ENCODE results near the gene G2E3. TPM values are rescaled to one million over a fixed set of nuclear protein-coding genes. Genes with fewer than 3 reads are reported as not detected.

Gene G2E3
- total RNA-seq, 4 donors from 2014 or later, result 3.3 to 5.4 (median 4.4) TPM

- H3K27ac ChIP-seq, result no peak overlapping the region
- no peak for DNase-seq
- H3K27me3 ChIP-seq, result no peaks in the 10 kb centered on the region
- intact Hi-C loops (cut with DNase I; ENCODE audit: low total_unique reads) (no loop called here), in situ Hi-C loops (cut with MboI; ENCODE audit: low sequenced_read_pairs in 4 of 4) (no loop called here)
- H3K4me1 ChIP-seq, result no peaks in the 10 kb centered on the region
- ATAC-seq, result no peak
- no peak for TF ChIP-seq CTCF (IDR thresholded peaks at IDR 0.05 in 4 of 5, conservative IDR thresholded peaks at IDR 0.05 in 1 of 5)
- TF ChIP-seq POLR2A (IDR thresholded peaks at IDR 0.05), result no peak
- no peak overlapping the region for H3K4me3 ChIP-seq
- H3K9me3 ChIP-seq, result no peaks in the 10 kb centered on the region
- peaks cover 0 to 51% of the 10 kb centered on the region in 2 donors for H3K36me3 ChIP-seq
Observed at GRCh38 chr14:30645600-30645999, 86.6 kb downstream of the G2E3 start.

GRCh38 chr14:30648471-30648870, 89.5 kb downstream of the G2E3 start:
- ATAC-seq (no peak), DNase-seq (no peak)
- Histone ChIP-seq H3K27me3 (no peaks in the 10 kb centered on the region), H3K27ac (no peak overlapping the region), H3K4me3 (no peak overlapping the region), H3K36me3 (peaks cover 0 to 70% of the 10 kb centered on the region in 2 donors), H3K9me3 (no peaks in the 10 kb centered on the region), H3K4me1 (no peaks in the 10 kb centered on the region)
- TF ChIP-seq CTCF (IDR thresholded peaks at IDR 0.05 in 4 of 5, conservative IDR thresholded peaks at IDR 0.05 in 1 of 5) (no peak), POLR2A (IDR thresholded peaks at IDR 0.05) (no peak)
- intact Hi-C loops (cut with DNase I; ENCODE audit: low total_unique reads) (no loop called here), in situ Hi-C loops (cut with MboI; ENCODE audit: low sequenced_read_pairs in 4 of 4) (no loop called here)

DNA sequence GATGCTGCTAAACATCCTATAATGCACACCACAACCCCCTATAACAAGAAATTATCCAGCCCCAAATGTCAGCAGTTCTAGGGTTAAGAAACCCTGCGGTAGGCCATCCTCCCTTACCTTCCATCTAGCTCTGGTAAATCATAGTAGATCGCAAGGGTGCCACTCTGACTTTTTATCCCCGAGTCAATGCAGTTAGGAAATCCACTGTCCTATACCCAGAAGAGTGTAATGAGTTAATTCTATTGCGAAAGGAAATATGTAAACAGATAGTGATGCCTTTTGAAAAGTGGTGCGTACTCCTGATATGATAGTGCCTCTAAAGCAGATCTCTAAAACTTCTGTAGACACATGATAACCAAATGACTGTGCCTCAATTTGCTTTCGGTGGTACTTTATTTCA, 93.0 kb downstream of the G2E3 start:
- peaks cover 0 to 68% of the 10 kb centered on the region in 2 donors for H3K36me3 ChIP-seq
- in situ Hi-C loops (cut with MboI; ENCODE audit: low sequenced_read_pairs in 4 of 4) (loop anchor here in 1 of 4 donors (10.0 to 25.0 kb wide), 2 partner anchors 253 to 735 kb away; no protein-coding TSS in a partner anchor), intact Hi-C loops (cut with DNase I; ENCODE audit: low total_unique reads) (no loop called here)

GRCh38 chr14:30655124-30655523, 96.2 kb downstream of the G2E3 start:
- intact Hi-C loops (cut with DNase I; ENCODE audit: low total_unique reads), result no loop called here

More for the DNA sequence above, 93.0 kb downstream of the G2E3 start:
- no peaks in the 10 kb centered on the region for H3K4me1 ChIP-seq
- no peak for TF ChIP-seq POLR2A (IDR thresholded peaks at IDR 0.05)
- TF ChIP-seq CTCF (IDR thresholded peaks at IDR 0.05 in 4 of 5, conservative IDR thresholded peaks at IDR 0.05 in 1 of 5), result no peak
- ATAC-seq (no peak), DNase-seq (no peak)
- no peak overlapping the region for H3K4me3 ChIP-seq
- H3K27ac ChIP-seq, result no peak overlapping the region
- no peaks in the 10 kb centered on the region for H3K9me3 ChIP-seq
- H3K27me3 ChIP-seq, result no peaks in the 10 kb centered on the region

More at GRCh38 chr14:30655124-30655523, 96.2 kb downstream of the G2E3 start:
- ATAC-seq, result no peak
- no peaks in the 10 kb centered on the region for H3K4me1 ChIP-seq
- no peaks in the 10 kb centered on the region for H3K27me3 ChIP-seq
- no peaks in the 10 kb centered on the region for H3K9me3 ChIP-seq
- no peak overlapping the region for H3K27ac ChIP-seq
- no peak overlapping the region for H3K4me3 ChIP-seq
- no peak for DNase-seq
- TF ChIP-seq CTCF (IDR thresholded peaks at IDR 0.05 in 4 of 5, conservative IDR thresholded peaks at IDR 0.05 in 1 of 5), result no peak
- TF ChIP-seq POLR2A (IDR thresholded peaks at IDR 0.05), result no peak
- in situ Hi-C loops (cut with MboI; ENCODE audit: low sequenced_read_pairs in 4 of 4), result loop anchor here in 1 of 4 donors (10.0 to 25.0 kb wide), 2 partner anchors 250 to 732 kb away; no protein-coding TSS in a partner anchor
- peaks cover 0 to 71% of the 10 kb centered on the region in 2 donors for H3K36me3 ChIP-seq

Measured in gastrocnemius medialis (tissue), 4 donors.